SKM-1 treated with dmso at 0.1 percent for 144 hours (cell line): ENCODE measurements around the gene TTC34.
"Not testable (repeated sequence)": the region's sequence is repeated elsewhere in the genome, so short reads cannot be mapped to it uniquely, and the experiment has no call there.

Experiments
- DNase-seq: peaks from one replicate; lab custom pipeline; 2025; ENCODE audit not compliant: unreplicated experiment; lab: John Stamatoyannopoulos, UW

The TTC34 gene

GRCh38 chr1:2630498-2631135 is 170.9 kb downstream of the TTC34 start:
- no peak for DNase-seq

- DNase-seq = no peak
These were observed 171.6 kb downstream of the TTC34 start for GRCh38 chr1:2629627-2630497.

GRCh38 chr1:2628933-2629626 is 172.4 kb downstream of the TTC34 start:
- no peak for DNase-seq

- no peak for DNase-seq
These were observed 173.1 kb downstream of the TTC34 start for GRCh38 chr1:2628191-2628932.

GRCh38 chr1:2627746-2628145 is 173.7 kb downstream of the TTC34 start:
- no peak for DNase-seq

GRCh38 chr1:2625748-2626147 is 175.7 kb downstream of the TTC34 start:
- not testable (repeated sequence) for DNase-seq

- no peak for DNase-seq
These were observed 176.2 kb downstream of the TTC34 start for GRCh38 chr1:2625311-2625710.

GRCh38 chr1:2624735-2625300 is 176.7 kb downstream of the TTC34 start:
- no peak for DNase-seq

GRCh38 chr1:2623571-2624337 is 177.7 kb downstream of the TTC34 start:
- no peak for DNase-seq

- no peak for DNase-seq
These were observed 183.5 kb downstream of the TTC34 start for GRCh38 chr1:2617971-2618470.

- no peak for DNase-seq
These were observed 187.3 kb downstream of the TTC34 start for GRCh38 chr1:2614145-2614544.

GRCh38 chr1:2612591-2613365 is 188.7 kb downstream of the TTC34 start:
- no peak for DNase-seq

GRCh38 chr1:2611621-2612437 is 189.7 kb downstream of the TTC34 start:
- no peak for DNase-seq

- DNase-seq = no peak
These were observed 190.4 kb downstream of the TTC34 start for GRCh38 chr1:2611031-2611501.

- DNase-seq = no peak
These were observed 191.2 kb downstream of the TTC34 start for GRCh38 chr1:2610036-2610959.

- DNase-seq = no peak
These were observed 192.0 kb downstream of the TTC34 start for GRCh38 chr1:2609319-2610035.
